Vagina (tissue), 2 donors: ENCODE data around the gene ASCC3. TPM values are rescaled to one million over a fixed set of nuclear protein-coding genes. Genes with fewer than 3 reads are reported as not detected.
"Not testable (repeated sequence)": the region's sequence is repeated elsewhere in the genome, so short reads cannot be mapped to it uniquely, and the experiment has no call there.

Experiments
- DNase-seq, 2 donors: peaks; one replicate each; pipeline ENCODE4 v3.0.0-alpha.2; 2017; ENCODE audit errors: extremely low spot score in 2 of 2
- H3K27ac ChIP-seq: fragments of 200-600 bp; sonication (generic); one replicate; pipeline ENCODE4 v1.5.1; 2019
- H3K27me3 ChIP-seq: fragments of 200-600 bp; sonication (generic); one replicate; pipeline ENCODE4 v1.5.1; 2019
- H3K36me3 ChIP-seq, 2 donors: fragments of 200-600 bp; sonication (generic); one replicate each; pipeline ENCODE4 v1.5.1; 2017 to 2019
- H3K4me1 ChIP-seq: fragments of 200-600 bp; sonication (generic); one replicate; pipeline ENCODE4 v1.5.1; 2019
- H3K4me3 ChIP-seq, 2 donors: fragments of 200-600 bp; sonication (generic); 1 replicate in 1 of 2; 2 replicates in 1 of 2; pipeline ENCODE4 v1.5.1; 2016 to 2019
- H3K9me3 ChIP-seq: fragments of 200-600 bp; sonication (generic); one replicate; pipeline ENCODE4 v1.5.1; 2019
- CTCF ChIP-seq, 3 experiments: fragments of 450-650 bp in 2 of 3; fragments of 200-600 bp in 1 of 3; sonication (generic) in 1 of 3; IDR thresholded peaks; one replicate each; pipeline ENCODE4 v1.5.1; 2017 to 2019; ENCODE audit warnings: antibody characterized with exemption in 3 of 3, mild to moderate bottlenecking in 2 of 3, moderate library complexity in 2 of 3
- POLR2A ChIP-seq, 2 donors: fragments of 450-650 bp; IDR thresholded peaks; one replicate each; pipeline ENCODE4 v1.6.1; 2017; ENCODE audit warnings: antibody characterized with exemption in 2 of 2, mild to moderate bottlenecking in 2 of 2, moderate library complexity in 2 of 2
- POLR2AphosphoS5 ChIP-seq, 2 donors: sonication (generic); formaldehyde crosslinking; IDR thresholded peaks; one replicate each; pipeline ENCODE4 v1.9.0; 2017; ENCODE audit warnings: antibody characterized with exemption in 2 of 2, mild to moderate bottlenecking in 2 of 2, low read depth in 1 of 2; ENCODE audit not compliant: insufficient read depth in 1 of 2
- intact Hi-C: fragments of 100-400 bp; cut with DNase I; formaldehyde crosslinking; loops from one replicate; pipeline ENCODE4 v1.15.1; 2023
- total RNA-seq: library from RNA; depleted of rRNA; stranded (reverse); fragments of >200 nt; gene quantifications from one replicate; pipeline ENCODE4 v1.2.3, GENCODE V29; 2016

The ASCC3 gene
- total RNA-seq, 1 donor from 2014 or later = 44.7 TPM

DNA sequence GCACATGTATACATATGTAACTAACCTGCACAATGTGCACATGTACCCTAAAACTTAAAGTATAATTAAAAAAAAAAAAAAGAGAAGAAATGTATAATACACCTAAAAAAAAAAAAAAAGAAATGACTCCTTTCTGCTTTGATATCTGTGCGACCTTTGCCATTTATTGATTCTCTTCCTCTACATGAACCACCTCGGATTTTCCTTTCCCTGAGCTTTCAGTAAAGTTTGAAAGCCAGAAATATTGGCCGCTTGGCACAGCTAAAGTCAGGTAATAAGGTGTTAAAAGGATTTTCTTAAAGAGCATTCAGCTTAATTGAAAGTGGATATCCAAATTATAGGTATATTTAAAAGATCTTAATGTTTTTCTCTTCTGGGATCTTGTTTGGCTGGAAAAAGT lies 12.6 kb upstream of the ASCC3 start:
- DNase-seq = no peak
- no peak overlapping the region for H3K4me3 ChIP-seq
- intact Hi-C loops = no loop called here

GRCh38 chr6:100892693-100893092 lies 11.6 kb upstream of the ASCC3 start:
- TF ChIP-seq CTCF (IDR thresholded peaks at IDR 0.05) (no peak), POLR2A (IDR thresholded peaks at IDR 0.05) (no peak), POLR2AphosphoS5 (IDR thresholded peaks at IDR 0.05; ENCODE audit: insufficient read depth in 1 of 2, low read depth in 1 of 2) (no peak)
- Histone ChIP-seq H3K4me1 (no peaks in the 10 kb centered on the region), H3K27ac (no peak overlapping the region), H3K36me3 (no peaks in the 10 kb centered on the region), H3K9me3 (no peaks in the 10 kb centered on the region), H3K27me3 (no peaks in the 10 kb centered on the region), H3K4me3 (no peak overlapping the region)
- no peak for DNase-seq
- intact Hi-C loops = no loop called here

More for the DNA sequence above, 12.6 kb upstream of the ASCC3 start:
- Histone ChIP-seq H3K4me1 (no peaks in the 10 kb centered on the region), H3K9me3 (no peaks in the 10 kb centered on the region), H3K36me3 (no peaks in the 10 kb centered on the region), H3K27ac (no peak overlapping the region), H3K27me3 (no peaks in the 10 kb centered on the region)
- TF ChIP-seq POLR2A (IDR thresholded peaks at IDR 0.05) (no peak), CTCF (IDR thresholded peaks at IDR 0.05) (no peak), POLR2AphosphoS5 (IDR thresholded peaks at IDR 0.05; ENCODE audit: insufficient read depth in 1 of 2, low read depth in 1 of 2) (no peak)

GRCh38 chr6:100892116-100892515 lies 11.0 kb upstream of the ASCC3 start:
- Histone ChIP-seq H3K27me3 (no peaks in the 10 kb centered on the region), H3K4me1 (no peaks in the 10 kb centered on the region), H3K36me3 (no peaks in the 10 kb centered on the region), H3K4me3 (no peak overlapping the region), H3K9me3 (no peaks in the 10 kb centered on the region), H3K27ac (no peak overlapping the region)
- intact Hi-C loops = no loop called here
- TF ChIP-seq POLR2AphosphoS5 (IDR thresholded peaks at IDR 0.05; ENCODE audit: insufficient read depth in 1 of 2, low read depth in 1 of 2) (no peak), POLR2A (IDR thresholded peaks at IDR 0.05) (no peak), CTCF (IDR thresholded peaks at IDR 0.05) (no peak)
- no peak for DNase-seq

- no peaks in the 10 kb centered on the region for H3K27me3 ChIP-seq
- intact Hi-C loops = no loop called here
- no peak overlapping the region for H3K4me3 ChIP-seq
- H3K9me3 ChIP-seq = no peaks in the 10 kb centered on the region
- no peak for DNase-seq
- TF ChIP-seq POLR2AphosphoS5 (IDR thresholded peaks at IDR 0.05; ENCODE audit: insufficient read depth in 1 of 2, low read depth in 1 of 2) (no peak), CTCF (IDR thresholded peaks at IDR 0.05) (no peak), POLR2A (IDR thresholded peaks at IDR 0.05) (no peak)
- no peaks in the 10 kb centered on the region for H3K4me1 ChIP-seq
- no peaks in the 10 kb centered on the region for H3K36me3 ChIP-seq
- no peak overlapping the region for H3K27ac ChIP-seq
Measured at GRCh38 chr6:100891079-100891478, 9.9 kb upstream of the ASCC3 start.

- H3K36me3 ChIP-seq, DNase-seq, H3K9me3 ChIP-seq, H3K4me3 ChIP-seq, intact Hi-C loops, H3K4me1 ChIP-seq, H3K27me3 ChIP-seq, H3K27ac ChIP-seq: not testable (repeated sequence)
Measured at GRCh38 chr6:100890646-100891045, 9.5 kb upstream of the ASCC3 start.

DNA sequence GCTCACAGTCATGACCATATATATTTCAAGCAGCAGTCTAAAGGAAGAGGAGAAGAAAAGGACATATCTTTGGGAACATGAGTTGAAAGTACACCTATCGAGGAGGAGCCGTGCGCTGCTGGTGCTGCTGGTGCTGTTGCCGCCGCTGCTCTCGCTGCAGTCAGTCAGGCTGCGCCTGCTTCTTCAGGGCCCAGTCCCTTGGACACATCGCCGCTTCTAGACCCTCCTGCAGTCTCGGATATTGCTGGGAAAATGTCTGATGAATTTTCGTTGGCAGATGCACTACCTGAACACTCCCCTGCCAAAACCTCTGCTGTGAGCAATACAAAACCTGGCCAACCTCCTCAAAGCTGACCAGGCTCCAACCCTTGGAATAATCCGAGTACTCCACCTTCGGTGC lies 8.2 kb upstream of the ASCC3 start:
- H3K4me3 ChIP-seq = no peak overlapping the region
- H3K27me3 ChIP-seq = no peaks in the 10 kb centered on the region
- no peak for DNase-seq
- H3K9me3 ChIP-seq = no peaks in the 10 kb centered on the region
- TF ChIP-seq CTCF (IDR thresholded peaks at IDR 0.05) (no peak), POLR2AphosphoS5 (IDR thresholded peaks at IDR 0.05; ENCODE audit: insufficient read depth in 1 of 2, low read depth in 1 of 2) (no peak), POLR2A (IDR thresholded peaks at IDR 0.05) (no peak)
- no peaks in the 10 kb centered on the region for H3K36me3 ChIP-seq
- intact Hi-C loops = no loop called here
- no peaks in the 10 kb centered on the region for H3K4me1 ChIP-seq
- no peak overlapping the region for H3K27ac ChIP-seq
